ENCODE data around the gene NT5DC2.

NT5DC2 gene

DNA sequence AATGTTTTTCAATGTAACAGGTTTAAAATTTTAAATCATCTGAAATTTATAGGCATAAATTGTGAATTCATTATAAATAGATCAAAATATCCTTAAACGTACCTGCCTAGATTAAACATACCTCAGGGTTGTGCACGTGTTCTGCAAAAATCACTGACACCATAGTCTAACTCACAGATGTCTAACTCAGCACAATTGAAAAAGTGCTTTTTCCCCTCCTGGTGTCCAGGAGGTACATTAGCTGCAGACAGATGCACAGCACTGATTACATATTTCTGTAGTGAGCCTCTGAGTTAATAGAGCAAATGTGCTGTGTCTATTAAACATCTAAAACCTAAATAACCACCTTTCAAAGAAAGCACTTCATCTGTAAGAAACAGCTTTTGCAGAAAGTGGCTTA is 13.5 kb upstream of the NT5DC2 start:
- Mint-ChIP-seq H3K9me3 (no peaks in the 10 kb centered on the region), H3K4me3 (no peak overlapping the region), H3K36me3 (peaks cover 9 to 18% of the 10 kb centered on the region in 2 donors), H3K27me3 (no peaks in the 10 kb centered on the region), H3K4me1 (no peaks in the 10 kb centered on the region), H3K27ac (no peak overlapping the region)
- ATAC-seq (replicated peaks) = no peak
- no peak for DNase-seq

DNA sequence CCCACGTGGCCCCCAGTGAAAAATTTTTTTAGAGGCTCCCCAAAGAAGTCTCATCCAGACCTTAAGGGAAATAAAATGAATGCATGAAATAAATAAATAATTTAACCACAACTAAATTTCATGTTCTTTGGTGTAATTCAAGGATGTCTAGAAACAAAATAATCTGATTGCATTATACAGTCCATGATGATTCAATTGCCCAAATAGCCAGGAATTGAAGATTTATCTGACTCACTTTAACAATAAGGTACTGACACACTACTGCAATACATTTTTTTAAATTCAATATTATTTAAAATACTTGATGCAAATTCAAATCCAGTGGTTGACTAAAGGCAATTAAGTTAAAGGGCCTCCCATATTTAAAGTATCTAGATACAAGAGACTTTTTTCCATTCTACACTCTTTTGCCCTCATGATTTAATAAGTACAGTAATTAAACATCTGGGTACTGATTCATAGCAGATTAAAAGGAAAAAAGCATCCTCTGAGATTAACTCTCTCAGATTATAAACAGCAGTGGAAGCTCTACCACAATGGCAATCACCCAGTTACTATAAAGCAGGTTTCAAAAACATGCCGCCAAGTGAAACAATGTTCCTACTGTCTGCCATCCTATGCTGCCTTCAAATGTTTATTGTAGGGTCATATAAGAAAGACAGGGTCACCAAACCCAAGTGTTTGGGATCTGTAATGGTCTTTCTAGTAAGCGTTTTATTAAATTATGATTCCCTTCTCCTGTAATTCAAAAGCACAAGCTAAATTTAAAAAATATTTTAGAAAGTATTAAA is 12.6 kb upstream of the NT5DC2 start:
- Mint-ChIP-seq H3K27me3 (no peaks in the 10 kb centered on the region), H3K27ac (no peak overlapping the region), H3K4me3 (no peak overlapping the region), H3K4me1 (no peaks in the 10 kb centered on the region), H3K36me3 (peaks cover 10 to 25% of the 10 kb centered on the region in 2 donors), H3K9me3 (no peaks in the 10 kb centered on the region)
- DNase-seq = no peak
- no peak for ATAC-seq (replicated peaks)

DNA sequence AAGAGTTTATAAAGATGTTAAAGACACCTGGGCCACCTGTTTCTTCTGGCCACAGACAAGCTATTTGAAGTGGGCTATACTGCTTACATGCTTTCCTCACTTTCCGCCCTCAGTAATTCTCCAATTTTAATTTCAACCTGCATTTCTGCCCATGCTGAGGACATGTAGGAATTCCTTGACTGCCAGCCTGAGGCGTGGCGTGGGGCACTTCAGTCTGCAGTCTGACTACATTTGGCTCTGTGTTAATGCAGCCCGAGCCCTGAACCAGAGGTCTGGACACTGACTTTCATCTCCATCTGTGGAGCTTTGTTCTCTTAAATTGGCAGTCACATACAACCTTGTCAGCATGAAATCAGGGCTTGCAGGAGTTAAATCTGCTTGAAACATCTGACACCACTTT is 11.3 kb upstream of the NT5DC2 start:
- Mint-ChIP-seq H3K36me3 (peaks cover 7 to 22% of the 10 kb centered on the region in 2 donors), H3K27me3 (no peaks in the 10 kb centered on the region), H3K9me3 (no peaks in the 10 kb centered on the region), H3K4me3 (no peak overlapping the region), H3K4me1 (no peaks in the 10 kb centered on the region), H3K27ac (peak overlapping the region; percentile 53)
- ATAC-seq (replicated peaks) = no peak
- no peak for DNase-seq

DNA sequence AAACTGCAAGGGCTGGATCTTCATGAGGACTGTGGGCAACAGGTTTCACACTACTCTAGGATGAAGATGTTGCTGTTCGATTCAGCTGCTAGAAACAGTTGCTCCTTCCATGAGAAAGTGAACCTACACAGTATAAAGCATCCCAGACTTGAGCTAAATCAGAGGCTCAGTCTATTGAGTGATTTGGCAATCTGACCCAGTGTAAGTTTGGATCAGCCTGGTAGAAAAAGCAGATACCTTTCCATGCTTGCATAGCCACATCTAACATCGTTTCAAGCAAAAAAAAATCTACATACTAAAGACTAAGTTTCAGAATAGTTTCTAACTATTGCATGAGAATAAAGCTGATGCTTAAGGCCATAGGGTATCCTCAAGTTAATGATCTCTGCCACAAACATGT is 7.4 kb upstream of the NT5DC2 start:
- Mint-ChIP-seq H3K9me3 (peaks cover 0 to 3% of the 10 kb centered on the region in 2 donors), H3K36me3 (peaks cover 21 to 40% of the 10 kb centered on the region in 2 donors), H3K27me3 (no peaks in the 10 kb centered on the region), H3K4me1 (peaks cover 20 to 30% of the 10 kb centered on the region in 2 donors), H3K4me3 (no peak overlapping the region), H3K27ac (no peak overlapping the region)
- no peak for ATAC-seq (replicated peaks)
- DNase-seq = no peak

DNA sequence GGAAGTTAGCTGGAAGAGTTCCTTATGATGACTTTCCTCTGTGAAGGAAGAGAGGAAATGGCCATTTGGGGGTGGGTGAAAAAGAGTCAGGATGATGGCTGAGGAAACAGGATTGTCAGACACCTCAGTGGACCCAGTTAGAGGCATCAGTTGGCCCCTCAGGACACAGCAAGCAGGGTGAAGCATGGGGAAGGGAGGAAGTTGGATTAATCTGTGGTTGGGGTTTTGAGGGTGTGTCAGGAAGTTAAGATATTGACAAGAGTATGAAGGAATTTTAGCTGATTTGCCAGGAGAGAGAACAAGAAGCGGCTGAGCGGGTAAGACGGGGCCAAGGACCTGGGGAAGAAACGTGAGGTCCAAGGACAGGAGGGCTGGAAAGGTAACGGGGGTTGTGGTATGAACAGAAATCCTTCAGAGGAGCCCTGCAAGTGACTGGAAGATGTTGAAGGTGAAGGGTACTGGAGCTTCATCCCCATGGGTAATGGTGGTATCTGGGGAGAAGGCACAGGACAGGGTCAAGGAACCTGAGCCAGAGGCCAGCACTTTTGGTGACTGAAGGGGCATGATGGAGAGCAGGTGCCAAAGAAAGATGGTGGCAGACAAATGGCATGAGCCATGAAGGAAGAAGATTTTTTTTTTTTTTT is 5.5 kb upstream of the NT5DC2 start:
- peaks cover 25 to 39% of the 10 kb centered on the region in 2 donors for H3K4me1 Mint-ChIP-seq
- peak overlapping the region; percentile 67 for H3K27ac Mint-ChIP-seq

DNA sequence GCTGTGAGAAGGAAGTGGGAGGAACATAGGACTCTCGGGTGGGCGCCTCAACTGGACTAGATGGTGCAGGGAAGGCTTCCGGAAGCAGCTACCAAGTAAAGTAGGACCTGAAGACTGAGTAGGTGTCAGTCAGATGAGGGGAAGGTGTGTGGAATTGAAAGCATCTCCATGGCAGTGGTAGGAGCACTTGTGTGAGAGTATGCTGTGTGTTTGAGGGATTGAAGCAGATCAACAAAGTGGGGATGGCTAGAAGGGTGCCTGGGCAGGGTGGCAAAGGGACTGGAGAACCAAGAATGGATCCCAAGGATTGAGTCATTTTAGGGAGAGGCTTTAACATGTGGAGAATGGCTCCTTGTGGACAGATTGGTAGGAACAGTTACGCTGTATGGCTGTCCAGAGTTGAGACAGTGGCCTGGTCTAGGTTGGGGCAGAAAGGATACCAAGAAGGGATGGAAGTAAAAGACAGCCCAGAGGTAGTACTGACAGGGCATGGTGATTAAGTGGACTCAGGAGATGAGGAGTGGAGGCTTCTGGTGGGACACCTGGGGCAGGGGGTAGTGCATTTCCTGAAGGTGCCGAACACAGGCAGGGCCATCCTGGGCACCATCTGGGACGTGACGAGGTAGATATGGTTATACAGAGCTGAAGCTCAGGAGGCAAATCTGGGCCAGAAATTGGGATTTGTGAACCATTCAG is 4.2 kb upstream of the NT5DC2 start:
- H3K4me3 Mint-ChIP-seq = peak overlapping the region; percentile 97 to 99
- H3K9me3 Mint-ChIP-seq = peaks cover 0 to 3% of the 10 kb centered on the region in 2 donors
- peaks cover 19 to 30% of the 10 kb centered on the region in 2 donors for H3K36me3 Mint-ChIP-seq
- ATAC-seq (replicated peaks) = no peak
- peak overlapping the region; percentile 98 for H3K27ac Mint-ChIP-seq
- H3K4me1 Mint-ChIP-seq = peaks cover 25 to 42% of the 10 kb centered on the region in 2 donors
- DNase-seq = no peak
- H3K27me3 Mint-ChIP-seq = no peaks in the 10 kb centered on the region

More for the DNA sequence above, 5.5 kb upstream of the NT5DC2 start:
- Mint-ChIP-seq H3K27me3 (no peaks in the 10 kb centered on the region), H3K9me3 (peaks cover 0 to 3% of the 10 kb centered on the region in 2 donors), H3K4me3 (peak overlapping the region; percentile 35 to 47), H3K36me3 (peaks cover 19 to 33% of the 10 kb centered on the region in 2 donors)
- DNase-seq (no peak), ATAC-seq (replicated peaks) (no peak)

DNA sequence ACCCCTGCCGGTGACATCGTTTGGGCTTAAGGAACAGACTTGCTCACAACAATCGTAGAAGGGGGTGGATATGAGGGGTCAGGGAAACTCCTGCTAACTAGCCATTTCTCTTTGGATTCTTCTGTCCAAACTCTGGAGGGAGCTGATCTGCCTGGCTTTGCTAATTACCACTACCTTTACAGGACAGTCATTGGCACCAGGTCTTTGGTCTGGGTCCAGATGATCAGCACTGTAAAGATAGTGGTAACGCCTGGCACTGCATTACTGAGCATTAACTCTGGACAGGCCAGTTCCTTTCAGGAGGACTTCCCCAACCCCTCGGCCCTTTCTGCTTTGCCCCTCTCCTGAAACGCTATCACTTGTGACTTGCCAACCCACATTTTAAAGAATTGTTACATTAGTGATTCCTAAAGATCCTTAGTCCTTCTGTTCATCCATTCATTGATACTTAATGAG is 3.5 kb upstream of the NT5DC2 start:
- no peak for ATAC-seq (replicated peaks)
- H3K4me1 Mint-ChIP-seq = peaks cover 30 to 49% of the 10 kb centered on the region in 2 donors

DNA sequence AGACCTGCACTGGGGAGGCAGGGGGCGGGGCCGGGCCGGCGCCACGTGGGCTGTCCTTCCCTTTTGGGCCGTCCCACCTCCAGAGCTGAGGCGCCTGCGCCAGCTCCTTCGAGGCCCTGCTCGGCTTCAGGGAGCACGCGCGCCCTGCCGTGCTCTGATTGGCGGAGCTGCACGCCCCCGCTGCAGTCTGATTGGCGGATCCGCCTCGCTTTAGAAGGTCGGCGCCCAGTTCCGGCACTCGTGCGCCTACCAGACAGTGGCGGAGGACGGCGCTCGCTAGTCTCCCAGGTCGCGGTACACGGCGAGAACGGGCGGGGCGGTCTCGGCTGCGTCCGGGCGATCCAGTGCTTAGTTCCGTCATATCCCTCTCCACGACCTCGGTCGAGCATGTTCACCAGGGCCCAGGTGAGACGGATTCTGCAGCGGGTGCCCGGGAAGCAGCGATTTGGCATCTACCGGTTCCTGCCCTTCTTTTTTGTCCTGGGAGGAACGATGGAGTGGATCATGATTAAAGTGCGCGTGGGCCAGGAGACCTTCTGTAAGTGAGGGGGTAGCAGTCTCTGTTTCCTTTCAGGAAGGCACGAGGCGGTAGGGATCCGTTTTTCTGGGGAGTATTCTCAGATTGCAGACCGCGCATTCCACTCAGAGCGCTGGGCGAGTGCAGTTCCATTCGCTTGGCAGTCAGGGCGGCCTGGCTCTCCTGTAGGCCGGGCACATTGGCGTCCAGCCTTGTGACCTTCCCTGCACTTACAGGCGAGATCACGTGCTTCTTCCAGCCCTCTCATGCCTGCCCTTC is 2.9 kb upstream of the NT5DC2 start, which contains the start of gene UQCC5:
Gene UQCC5 (plus strand): TSS at position 237 of the 796 bp plus-strand sequence. CDS start 151 bp downstream, at position 388.
- DNase-seq = peak; percentile 99
- Mint-ChIP-seq H3K4me1 (peaks cover 30 to 50% of the 10 kb centered on the region in 2 donors), H3K9me3 (peaks cover 0 to 3% of the 10 kb centered on the region in 2 donors), H3K27ac (peak within 1 kb of the TSS; percentile 98), H3K4me3 (peak within 1 kb of the TSS; percentile 97 to 99), H3K27me3 (no peaks in the 10 kb centered on the region), H3K36me3 (peaks cover 17 to 25% of the 10 kb centered on the region in 2 donors)
- ATAC-seq (replicated peaks) = peak; percentile 89 to 93

More for the DNA sequence above, 3.5 kb upstream of the NT5DC2 start:
- H3K36me3 Mint-ChIP-seq = peaks cover 19 to 30% of the 10 kb centered on the region in 2 donors
- H3K27ac Mint-ChIP-seq = peak overlapping the region; percentile 98
- H3K27me3 Mint-ChIP-seq = no peaks in the 10 kb centered on the region
- DNase-seq = no peak
- peak overlapping the region; percentile 97 to 99 for H3K4me3 Mint-ChIP-seq
- H3K9me3 Mint-ChIP-seq = peaks cover 0 to 3% of the 10 kb centered on the region in 2 donors

DNA sequence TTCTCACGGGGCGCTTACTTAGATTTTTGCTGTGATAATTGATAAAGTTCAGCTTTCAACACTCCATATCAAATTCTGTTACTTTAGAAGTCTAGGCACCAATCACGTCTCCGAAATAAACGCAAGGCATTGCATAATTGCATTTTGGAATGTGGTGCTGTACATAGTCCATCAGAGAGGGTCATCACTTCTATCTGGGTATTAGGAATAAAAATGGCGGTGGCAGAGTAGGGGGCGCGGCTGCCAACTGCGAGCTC is 2.4 kb upstream of the NT5DC2 start:
- Mint-ChIP-seq H3K9me3 (peaks cover 0 to 3% of the 10 kb centered on the region in 2 donors), H3K4me1 (peaks cover 30 to 50% of the 10 kb centered on the region in 2 donors), H3K27ac (peak overlapping the region; percentile 42), H3K4me3 (peak overlapping the region; percentile 97 to 99), H3K36me3 (peaks cover 17 to 22% of the 10 kb centered on the region in 2 donors), H3K27me3 (no peaks in the 10 kb centered on the region)
- no peak for ATAC-seq (replicated peaks)
- no peak for DNase-seq

DNA sequence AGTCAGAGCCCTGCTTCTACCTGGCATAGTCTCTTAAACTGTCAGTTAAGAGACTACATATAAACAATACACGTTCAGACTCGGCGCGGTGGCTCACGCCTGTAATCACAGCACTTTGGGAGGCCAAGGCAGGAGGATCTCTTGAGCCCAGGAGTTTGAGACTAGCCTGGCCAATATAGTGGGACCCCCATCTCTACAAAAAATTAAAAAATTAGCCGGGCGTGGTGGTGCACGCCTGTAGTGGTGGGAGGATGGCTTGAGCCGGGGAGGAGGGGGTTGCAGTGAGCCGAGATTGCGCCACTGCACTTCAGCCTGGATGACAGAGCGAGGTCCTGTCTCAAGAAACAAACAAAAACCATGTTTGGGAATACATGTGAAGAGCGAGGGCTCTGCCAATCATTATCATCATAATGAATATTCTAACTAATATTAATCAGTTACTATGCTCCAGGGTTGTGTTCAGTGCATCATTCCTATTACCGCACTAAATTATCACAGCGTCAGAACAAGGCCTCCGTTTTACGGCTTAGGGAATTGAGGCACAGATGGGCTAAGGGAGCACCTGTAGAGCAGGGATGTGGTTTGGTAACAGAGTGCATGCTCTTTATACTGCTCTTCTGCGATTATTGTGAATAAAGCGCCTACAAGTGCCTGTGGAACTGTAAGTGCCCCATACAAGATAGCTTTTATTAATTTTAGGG is 1.9 kb upstream of the NT5DC2 start:
- ATAC-seq (replicated peaks) = no peak
- Mint-ChIP-seq H3K27me3 (no peaks in the 10 kb centered on the region), H3K4me1 (peaks cover 30 to 50% of the 10 kb centered on the region in 2 donors), H3K27ac (peak overlapping the region; percentile 3), H3K36me3 (peaks cover 17 to 22% of the 10 kb centered on the region in 2 donors), H3K4me3 (peak overlapping the region; percentile 97 to 99), H3K9me3 (peaks cover 0 to 3% of the 10 kb centered on the region in 2 donors)
- DNase-seq = no peak

DNA sequence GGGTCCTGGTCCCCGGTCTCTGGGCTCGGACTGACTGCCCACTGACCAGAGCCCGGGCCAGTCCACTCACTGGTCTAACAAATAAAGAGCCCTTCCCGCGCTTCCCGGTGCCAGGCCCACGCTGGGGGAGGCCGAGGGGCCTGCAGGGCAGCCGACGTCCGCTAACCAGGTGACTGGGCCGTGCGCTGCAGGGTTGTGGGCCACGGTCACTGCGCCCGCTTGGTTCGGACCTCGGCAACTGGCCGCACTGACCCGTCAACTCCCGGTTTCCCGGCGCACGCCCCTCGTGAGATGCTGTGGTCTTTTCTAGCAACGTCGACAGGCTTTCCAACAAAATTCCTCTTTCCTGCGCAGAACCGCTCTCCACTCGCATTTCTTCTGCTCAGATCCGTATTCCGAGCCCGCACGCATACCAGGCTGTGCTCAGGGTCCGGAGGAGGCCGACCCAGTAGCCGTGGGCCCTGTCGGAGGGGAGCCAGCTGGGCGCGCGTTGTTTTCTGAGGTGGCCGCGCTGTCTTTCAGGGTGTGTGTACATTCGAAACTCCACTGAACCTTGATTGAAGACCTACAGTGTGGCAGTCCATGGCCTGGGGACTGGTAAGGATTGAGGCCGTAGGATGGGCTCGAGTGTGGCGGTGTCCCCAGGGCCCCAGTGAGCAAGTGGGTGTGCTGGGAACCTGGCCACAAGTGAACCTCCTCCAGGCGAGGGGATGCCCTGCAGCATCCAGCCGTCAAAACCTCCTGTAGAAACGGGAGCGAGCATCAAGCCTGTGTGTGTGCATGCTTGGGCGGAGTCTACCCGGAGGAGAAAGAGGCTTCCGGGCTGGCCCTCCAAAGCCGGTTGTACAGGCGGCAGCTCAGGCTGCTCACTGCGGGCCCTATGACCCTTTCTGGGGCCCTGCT is 875 bp upstream of the NT5DC2 start:
- Mint-ChIP-seq H3K4me3 (peak overlapping the region; percentile 80 to 82), H3K27me3 (no peaks in the 10 kb centered on the region), H3K36me3 (peaks cover 17 to 22% of the 10 kb centered on the region in 2 donors), H3K9me3 (peaks cover 0 to 3% of the 10 kb centered on the region in 2 donors), H3K27ac (peak overlapping the region; percentile 87), H3K4me1 (peaks cover 30 to 49% of the 10 kb centered on the region in 2 donors)
- ATAC-seq (replicated peaks) = no peak
- DNase-seq = no peak

DNA sequence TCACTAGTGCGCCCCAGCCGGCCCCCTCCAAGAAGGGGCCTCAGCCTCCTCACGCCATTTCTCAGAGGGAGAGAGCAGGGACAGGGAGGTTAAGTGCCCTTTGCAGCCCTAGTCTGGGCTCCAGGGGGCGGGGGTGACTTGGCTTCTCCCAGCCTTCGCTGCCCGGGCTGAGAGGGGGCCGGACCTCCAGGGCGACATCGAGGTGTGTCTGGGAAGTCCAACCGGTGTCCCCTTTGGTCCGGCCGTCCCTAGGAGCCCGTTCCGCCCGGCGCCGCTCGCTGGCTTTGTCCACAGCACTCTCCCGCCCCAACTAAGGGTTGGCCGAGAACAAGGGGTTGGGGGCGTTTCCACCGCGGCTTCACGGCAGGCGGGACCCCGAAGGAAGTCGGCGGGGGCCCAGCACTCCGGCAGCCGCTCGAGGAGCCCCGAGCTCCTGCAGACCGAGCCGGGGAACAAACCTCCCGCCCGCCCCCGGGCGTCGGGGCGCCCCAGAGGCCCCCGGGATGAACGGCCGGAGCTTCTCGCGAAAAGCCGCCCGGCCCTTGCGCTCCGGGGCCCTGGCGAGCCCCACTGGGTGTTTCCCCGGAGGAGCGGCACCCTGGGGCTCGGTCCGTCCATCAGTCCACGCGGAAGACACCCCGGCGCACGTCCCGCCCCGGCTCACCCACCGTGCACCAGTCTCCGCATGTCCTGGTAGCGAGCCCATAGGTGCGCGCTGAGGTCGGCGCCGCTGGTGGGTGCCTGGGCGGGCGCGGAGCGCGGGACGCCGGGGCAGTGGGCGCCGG is 627 bp downstream of the NT5DC2 start:
- H3K36me3 Mint-ChIP-seq = peaks cover 10 to 12% of the 10 kb centered on the region in 2 donors
- ATAC-seq (replicated peaks) = peak in 1 of 2 donors; percentile 4
- H3K27me3 Mint-ChIP-seq = no peaks in the 10 kb centered on the region
- DNase-seq = no peak
- no peaks in the 10 kb centered on the region for H3K9me3 Mint-ChIP-seq
- H3K27ac Mint-ChIP-seq = peak overlapping the region; percentile 84
- peaks cover 19 to 36% of the 10 kb centered on the region in 2 donors for H3K4me1 Mint-ChIP-seq
- peak overlapping the region; percentile 77 to 84 for H3K4me3 Mint-ChIP-seq
